GM18507 (cell line): ENCODE results near the gene RNF223.

ENCODE experiments used
- DNase-seq: peaks from one replicate; pipeline ENCODE4 v3.0.0; 2011; ENCODE audit warnings: low read depth; ENCODE audit not compliant: insufficient read length; ENCODE audit errors: extremely low spot score
- FAIRE-seq: peaks from 2 replicates; lab custom pipeline; 2011; peaks lifted over from hg19 to GRCh38; lab: Jason Lieb, UNC

RNF223 gene

DNA sequence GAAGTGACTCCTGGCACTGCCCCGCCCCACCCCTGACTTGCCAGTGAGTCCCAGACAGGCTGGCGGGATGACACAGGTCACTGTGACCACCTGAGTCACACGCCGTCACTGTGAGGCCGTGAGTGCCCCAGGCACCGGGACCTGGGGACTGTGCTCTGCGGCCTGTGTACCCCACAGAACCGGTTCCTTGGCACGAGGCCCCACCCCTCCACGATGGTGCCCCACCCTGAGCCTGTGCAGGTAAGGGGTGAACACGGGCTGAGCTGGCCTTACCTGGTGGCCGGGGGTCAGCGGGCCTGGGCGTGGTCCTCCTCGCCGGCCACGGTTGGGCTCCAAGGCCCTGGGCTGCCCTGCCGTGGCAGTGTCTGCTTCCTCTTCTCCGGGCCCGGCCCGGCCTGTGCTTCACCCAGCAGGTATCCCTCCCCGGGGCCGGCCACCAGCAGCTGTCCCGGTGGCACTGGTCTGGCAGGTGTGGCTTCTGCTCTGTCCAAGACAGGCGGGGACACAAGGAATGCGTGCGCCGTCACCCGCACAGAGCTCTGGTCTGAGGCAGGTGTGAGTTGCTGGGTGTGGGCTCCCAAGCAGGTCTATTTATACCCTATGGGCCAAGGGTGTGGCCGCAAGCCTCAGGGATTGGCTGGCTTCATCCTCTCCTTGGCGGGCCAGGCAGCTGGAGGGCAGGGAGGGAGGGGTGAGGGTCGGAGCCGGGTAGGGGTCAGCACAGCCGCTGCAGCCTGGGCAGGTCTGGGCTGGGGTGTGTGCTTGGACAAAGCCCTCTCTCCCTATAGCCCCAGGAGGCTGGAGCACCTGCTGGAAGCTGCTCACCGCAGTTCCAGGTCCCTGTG lies at the start of gene RNF223:
Gene RNF223, minus strand, starts transcription at position 564 of the 845 bp plus-strand sequence. CDS start 1,740 bp downstream, outside the sequence.
- DNase-seq (no peak), FAIRE-seq (no peak)

DNA sequence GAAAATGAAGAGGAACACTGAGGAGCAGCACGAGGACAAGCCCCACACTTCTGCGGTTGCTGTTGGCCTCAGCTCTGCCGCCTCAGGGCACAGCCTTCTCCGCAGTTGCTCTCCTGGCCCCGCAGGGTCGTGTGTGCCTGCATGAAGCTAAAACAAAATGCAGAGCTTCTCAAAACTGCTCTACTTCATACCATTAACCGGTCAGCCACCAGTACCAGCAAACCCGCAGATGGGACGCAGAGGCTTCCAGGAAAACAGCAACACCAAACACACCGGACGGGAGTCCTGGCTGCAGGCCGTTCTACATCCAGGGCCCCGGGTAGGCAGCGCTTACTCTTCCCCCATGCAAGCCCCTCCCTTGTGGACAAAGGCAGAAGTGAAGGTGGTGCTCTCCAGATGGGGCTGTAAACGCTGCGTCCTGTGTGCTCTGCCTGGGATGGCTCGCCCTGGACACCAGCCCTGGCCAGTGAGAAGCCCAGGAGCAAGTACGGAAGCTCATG lies 48.9 kb upstream of the RNF223 start:
- no peak for DNase-seq
- FAIRE-seq: no peak

DNA sequence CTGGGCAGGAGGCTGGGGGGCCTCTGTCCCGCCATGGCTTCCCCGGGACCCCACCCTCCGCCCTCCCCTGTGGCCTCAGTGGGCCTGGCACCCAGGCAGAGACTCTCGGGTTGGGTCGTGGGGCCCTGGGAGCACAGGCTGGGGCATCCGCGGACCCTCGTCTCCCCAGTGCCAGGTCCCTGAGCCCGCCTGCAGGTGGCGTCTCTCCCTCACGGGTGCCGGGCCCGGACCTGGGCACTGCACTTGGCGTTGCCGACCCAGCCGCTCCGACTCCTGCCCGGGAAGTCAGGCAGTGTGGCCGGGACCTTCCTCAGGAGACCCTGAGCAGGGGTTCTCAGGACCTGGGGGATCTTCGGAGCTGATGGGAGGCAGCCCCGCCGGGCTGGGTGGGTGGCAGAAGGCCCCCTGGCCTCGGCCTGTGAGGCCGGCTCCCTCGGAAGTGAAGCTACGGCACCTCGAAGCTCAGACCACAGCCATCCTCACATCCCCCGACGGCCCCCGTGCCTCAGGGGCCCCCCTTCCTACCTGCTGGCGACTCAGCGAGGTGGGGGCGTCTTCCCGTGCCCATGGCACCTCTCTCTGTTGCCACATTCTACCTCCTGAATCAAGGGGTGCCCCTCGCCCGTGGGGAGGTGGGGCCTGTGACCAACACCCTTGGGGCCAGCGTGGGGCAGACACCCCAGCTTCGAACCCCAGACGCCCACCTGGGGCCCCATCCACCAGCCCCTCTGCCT lies 48.1 kb upstream of the RNF223 start:
- DNase-seq (peak; percentile 75), FAIRE-seq (peak; percentile 80)

DNA sequence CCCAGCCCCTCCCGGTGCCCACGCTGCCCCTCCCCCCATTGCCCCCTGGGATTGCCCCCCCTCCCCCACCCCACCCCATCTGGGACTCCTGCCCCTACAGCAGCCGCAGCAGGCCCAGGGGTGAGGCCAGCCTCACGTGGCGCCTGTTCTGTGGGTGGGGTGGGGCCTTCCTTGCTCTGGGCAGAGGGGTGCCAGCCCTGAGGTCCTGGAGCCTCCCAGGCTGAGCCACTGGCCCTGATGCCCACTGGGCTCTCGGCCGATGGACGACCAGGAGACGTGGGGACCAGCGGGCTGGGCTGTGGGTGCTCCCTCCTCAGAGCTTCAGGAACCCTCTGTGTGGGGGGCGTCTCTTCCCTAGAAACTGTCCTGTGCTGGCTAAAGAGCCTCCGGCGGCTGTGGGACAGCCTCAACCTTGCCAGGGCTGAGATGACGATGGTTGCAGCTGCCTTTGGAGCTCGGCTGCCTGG lies 47.5 kb upstream of the RNF223 start:
- no peak for DNase-seq
- no peak for FAIRE-seq

DNA sequence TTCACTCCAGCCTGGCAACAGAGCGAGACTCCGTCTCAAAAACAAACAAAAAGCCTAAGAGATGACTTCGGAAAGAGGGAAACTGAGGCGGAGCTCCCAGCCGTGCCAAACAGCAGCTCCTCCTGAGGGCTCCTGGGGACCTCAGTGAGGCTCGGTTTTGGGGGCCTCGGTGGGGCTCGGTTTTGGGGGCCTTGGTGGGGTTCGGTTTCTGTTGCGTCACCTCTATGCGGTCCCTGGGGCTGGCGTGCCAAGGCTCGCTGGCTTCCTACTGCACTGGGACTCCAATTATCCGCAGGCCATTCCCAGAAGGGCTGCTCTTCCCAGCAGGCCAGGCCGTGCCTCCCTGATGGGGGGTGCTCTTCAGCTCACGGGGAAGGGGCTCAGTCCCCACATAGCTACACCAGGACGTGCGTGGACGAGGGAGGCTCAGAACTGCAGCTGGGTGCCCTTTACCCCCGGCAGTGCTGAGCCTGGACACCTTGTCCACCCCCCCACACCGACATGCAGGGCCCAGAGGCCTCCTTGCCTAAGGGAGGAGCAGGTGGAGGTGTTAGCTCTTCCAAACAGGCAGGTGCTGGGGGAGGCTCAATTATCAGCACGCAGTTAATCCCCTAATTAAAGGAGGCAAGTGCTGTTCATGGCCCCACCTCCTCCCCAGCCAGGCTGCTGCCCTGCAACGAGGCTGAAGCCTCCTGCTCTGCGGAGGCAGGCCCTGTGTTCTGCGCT lies 46.9 kb upstream of the RNF223 start:
- no peak for DNase-seq
- FAIRE-seq: no peak

DNA sequence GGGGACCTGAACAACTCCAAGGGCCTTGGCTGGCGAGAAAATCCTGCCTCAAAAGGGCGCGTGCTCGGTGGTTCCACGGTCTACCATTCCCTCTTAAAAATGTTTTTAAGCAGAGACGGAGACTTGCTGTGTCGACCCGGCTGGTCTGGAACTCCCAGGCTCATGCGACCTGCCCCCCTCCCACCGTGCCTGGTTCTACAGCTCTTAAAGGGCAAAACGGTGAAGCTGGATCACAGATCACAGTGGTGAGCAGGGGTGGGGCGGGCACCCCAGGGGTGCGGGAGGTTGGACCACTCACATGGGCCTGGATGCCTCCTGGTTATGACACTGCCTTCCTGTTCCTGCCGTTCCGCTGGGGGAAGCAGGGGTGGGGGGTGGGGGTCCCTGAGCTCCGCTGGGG lies 46.0 kb upstream of the RNF223 start:
- no peak for DNase-seq
- FAIRE-seq: no peak

DNA sequence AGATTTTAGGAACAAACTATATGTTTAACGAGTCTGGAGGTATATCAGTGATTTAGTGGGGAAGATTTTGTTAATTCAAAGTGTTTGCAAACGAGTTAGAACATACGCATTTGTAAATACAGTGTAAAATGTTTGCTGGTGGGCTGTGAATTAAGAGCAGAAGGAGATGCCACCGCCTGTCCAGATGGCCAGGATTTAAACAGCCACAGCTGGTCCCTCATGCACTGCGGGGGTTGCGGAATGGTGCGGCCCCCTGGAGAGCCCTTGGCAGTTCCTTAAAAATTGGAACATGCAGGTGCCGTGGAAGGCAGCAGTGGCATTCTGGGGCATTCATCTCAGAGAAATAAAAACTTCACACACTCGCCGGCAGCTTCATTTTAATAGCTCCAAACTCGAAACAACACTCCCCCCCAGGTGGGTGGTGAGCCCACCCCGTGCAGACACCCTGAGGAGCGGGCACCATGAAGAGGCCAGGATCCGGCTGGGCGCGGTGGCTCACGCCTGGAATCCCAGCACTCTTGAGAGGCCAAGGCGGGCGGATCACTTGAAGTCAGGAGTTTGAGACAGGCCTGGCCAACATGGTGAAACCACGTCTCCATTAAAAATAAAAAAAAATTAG lies 45.3 kb upstream of the RNF223 start:
- DNase-seq: no peak
- no peak for FAIRE-seq

DNA sequence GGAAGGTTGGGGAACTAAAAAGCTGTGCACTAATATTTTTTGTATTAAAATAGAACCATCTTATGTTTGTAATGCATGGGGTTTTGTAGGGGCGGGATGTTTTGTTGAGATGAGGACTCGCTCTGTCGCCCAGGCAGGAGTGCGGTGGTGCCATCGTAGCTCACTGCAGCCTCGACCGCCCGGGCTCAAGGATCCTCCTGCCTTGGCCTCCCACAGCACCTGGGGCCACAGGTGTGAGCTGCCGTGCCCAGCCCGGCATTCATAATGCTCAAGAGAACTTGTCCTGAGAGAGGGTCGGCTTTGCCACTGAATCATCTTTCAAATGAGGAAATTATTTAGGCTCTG lies 44.7 kb upstream of the RNF223 start:
- FAIRE-seq: no peak
- no peak for DNase-seq

DNA sequence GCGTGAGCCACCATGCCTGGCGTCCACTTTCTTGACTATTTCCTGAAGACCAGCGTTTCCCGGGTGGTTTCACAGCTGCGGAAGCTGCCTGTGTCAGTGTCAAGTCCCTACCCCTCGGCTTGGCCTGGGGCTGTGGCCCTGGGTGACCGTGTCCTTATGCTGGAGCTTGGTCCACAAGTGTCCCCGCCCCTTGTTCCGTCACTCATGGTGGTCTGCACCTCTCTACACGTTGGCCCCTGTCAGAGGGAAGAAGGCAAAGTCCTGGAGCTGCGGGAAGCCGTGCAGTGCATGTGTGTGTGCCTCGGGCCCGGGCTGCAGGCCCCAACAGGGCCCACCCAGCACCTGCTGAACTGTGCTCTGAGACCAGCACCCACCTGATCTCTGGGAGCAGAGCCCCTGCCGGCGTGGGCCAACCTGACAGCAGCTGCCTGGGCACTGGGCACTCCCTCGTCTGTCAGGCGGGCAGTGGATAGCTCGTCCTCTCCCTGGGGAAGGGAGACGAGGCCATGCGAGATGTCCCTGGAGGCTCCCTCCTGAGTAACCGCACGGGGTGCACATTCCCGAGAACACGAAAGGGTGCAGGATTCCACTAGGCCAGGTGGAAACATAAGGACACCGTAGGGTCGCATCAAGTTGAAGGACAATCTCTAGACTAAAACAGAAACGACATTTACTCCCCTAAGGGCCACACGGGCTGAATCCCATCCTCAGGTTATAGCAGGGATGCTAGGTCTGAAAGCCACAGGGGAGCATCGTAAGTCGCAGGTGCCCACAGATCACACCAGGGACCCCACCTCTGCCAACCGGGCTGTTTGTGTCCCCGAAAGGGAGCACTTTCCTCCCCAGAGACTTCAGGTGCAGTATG lies 44.1 kb upstream of the RNF223 start:
- DNase-seq (no peak), FAIRE-seq (no peak)

DNA sequence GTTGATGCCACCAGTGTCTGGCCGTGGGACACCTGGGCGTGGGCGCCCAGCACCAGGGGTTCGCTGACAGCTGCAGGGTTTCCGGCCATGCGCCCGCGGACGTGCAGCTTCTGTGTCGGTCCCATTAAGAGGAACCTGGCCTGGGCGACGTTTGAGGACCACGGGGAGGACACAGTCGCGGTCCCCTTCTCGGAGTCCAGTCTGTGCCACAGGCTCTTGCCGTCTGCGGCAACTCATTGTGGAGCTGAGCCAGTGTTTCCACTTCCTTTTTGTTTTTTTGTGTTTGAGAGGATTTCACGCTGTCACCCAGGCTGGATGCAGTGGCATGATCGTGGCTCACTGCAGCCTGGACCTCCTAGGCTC lies 43.3 kb upstream of the RNF223 start:
- DNase-seq (no peak), FAIRE-seq (no peak)

DNA sequence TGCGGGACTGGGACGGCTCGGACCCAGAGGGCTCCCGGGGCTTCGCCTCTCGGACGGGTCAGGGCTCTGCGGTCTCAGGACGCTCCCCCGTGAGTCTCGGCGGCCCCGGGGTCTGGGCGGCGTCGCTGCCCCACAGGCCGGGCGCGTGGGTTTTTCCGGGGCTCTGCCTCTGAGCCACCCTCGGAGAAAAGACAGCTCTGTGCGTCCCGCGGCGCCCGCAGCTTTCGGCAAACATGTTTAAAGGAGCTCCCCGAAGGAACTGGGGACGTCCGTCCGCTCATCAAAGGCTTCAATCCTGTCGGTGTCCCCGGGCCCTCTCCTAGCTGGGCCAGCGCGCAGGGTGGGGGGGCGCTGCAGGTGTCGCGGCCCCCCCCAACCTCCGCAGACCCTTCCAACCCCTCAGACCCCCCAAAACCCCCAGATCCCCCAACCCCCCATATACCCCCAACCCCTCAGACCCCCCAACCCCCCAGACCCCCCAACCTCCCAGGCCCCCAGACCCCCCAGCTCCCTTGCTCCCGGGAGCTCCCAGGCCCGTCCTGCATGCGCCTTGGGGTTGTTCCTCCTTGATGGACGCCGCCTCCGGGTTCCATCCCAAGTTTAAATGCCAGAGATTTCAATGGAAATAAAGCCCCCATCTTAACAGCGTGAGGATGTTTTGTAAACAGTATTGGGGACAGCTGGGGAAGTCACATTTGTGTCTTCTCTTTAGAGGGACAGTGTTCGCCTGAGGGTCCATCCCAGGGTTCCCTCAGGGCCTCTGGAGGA lies 42.8 kb upstream of the RNF223 start:
- FAIRE-seq (no peak), DNase-seq (no peak)

DNA sequence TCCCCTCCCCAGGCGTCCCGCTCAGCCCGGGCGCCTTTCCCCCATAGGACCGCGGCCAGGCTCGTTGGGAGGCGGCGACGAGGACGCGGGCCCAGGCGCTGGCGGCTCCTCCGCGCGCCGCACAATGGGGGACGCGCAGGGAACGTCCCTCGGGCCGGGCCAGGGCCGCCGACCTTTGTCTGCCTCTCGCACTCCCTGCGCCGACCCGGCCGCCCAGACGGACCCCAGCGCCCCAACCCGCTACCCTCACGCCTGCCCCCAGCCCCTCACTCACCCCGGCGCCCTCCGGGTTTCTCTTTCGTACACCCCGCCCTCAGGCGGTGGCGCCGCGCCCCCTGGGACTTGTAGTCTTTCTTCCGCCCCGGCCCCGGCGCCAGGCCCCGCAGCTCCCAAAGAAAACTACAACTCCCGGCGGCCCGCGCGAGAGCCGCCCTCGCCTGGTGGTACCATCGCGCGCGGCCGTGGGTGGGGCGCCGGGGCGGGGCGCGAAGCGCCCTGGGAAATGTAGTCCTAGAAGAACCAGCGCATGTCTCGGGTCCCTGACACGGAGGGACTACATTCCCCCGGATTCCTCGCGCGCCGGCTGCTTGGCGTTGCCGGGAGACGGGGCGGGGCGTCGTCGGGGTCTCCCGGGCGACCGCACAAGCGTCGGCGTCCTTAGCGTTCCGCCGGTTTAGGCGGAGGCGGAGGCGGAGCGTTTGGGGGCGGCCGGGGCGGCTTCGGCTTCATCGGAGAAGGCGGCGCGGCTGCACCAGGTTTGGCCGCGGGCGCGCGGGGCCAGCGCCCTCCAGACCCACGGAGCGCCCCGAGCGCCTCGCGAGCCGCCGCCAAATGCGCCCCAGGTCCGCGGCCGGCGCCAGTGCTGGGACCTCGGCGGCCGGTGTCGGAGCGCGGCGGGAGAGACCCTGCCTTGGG lies 41.9 kb upstream of the RNF223 start, which contains the start of gene C1orf159:
Gene C1orf159, minus strand, starts transcription at position 304 of the 915 bp plus-strand sequence. CDS start 24,546 bp downstream, outside the sequence.
- peak; percentile 97 for FAIRE-seq

DNA sequence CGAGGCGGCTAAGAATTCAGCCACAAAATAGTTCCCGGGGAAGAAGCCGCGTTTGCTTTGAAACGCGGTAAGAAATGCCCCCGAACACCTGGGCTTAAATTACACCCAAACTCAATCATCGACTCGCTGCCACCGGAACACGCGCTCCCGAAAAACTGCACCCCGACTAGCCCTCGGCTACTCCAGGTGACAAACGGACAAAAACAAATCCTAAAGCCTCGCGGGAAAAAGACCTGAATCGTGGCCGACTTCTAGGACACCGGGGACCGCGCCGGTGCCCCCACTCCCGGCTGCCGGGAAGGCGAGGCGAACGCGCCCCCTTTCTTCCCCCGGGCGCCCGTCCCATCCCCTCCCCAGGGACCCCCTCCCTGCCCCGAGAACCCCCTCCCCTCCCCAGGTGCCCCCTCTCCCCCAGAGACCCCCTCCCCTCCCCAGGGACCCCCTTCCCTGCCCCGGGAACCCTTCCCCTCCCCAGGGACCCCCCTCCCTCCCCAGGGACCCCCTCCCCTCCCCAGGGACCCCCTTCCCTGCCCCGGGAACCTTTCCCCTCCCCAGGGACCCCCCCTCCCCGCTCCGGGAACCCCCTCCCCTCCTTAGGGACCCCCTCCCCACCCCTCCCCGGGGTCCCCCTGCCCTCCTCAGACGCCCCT lies 41.2 kb upstream of the RNF223 start:
- DNase-seq: no peak
- no peak for FAIRE-seq

More for the DNA sequence above, 41.9 kb upstream of the RNF223 start, which contains the start of gene C1orf159:
- peak; percentile 96 for DNase-seq

DNA sequence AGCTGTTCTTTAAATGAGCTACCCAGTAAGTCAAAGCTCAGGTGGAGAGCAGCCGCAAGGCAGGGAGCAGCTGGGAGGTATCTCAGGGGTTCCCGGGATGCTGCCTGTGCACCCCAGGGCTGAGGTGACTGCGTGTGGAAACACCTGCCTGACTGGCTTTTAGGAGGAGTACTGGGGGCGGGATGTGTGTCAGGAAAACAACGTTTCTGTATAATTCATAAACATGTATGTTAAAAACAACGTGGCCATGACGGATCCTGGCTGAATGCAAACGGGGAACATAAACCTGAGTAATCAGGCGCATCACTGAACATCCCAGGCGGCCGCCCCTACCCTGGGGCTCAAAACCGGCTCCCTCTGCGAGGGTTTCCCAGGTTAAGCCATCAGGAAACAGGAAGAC lies 40.3 kb upstream of the RNF223 start:
- FAIRE-seq (no peak), DNase-seq (no peak)

DNA sequence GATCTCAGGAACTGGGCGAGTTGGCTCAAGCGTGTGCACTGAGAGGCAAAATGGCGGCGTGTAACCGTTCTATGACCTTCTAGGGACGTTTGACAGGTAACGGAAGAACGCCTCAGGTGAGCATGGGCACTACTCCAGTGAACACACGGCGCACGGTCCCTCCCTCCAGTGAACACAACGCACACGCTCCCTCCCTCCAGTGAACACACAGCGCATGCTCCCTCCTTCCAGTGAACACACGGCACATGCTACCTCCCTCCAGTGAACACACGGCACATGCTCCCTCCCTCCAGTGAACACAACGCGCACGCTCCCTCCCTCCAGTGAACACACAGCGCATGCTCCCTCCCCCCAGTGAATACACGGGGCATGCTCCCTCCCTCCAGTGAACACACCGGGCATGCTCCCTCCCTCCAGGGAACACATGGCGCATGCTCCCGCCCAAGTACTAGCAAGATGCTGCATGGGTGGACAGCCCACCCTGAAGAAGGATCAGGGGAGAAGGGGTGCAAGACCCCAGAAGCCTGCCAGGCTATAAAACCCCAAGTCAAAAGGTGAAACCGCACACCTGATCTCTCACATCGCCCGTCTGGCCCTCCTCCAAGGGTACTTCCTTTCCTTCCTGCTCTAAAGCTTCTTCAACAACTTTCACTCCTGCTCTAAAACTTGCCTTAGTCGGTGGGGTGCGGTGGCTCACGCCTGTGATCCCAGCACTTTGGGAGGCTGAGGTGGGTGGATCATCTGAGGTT lies 38.3 kb upstream of the RNF223 start:
- DNase-seq: no peak
- FAIRE-seq: no peak
